Measurements from ENCODE around the gene ANP32A.

ANP32A gene

GRCh38 chr15:68783226-68784058 is 37.3 kb downstream of the ANP32A start:
- peak in 2 of 4 experiments; percentile 14 to 33 for DNase-seq (ENCODE audit: low read depth in 4 of 4, low spot score in 1 of 4)

GRCh38 chr15:68782589-68783161 is 38.0 kb downstream of the ANP32A start:
- DNase-seq (ENCODE audit: low read depth in 4 of 4, low spot score in 1 of 4) = no peak

GRCh38 chr15:68781766-68782588 is 38.7 kb downstream of the ANP32A start:
- DNase-seq (ENCODE audit: low read depth in 4 of 4, low spot score in 1 of 4) = no peak

GRCh38 chr15:68781217-68781616 is 39.5 kb downstream of the ANP32A start:
- no peak for DNase-seq (ENCODE audit: low read depth in 4 of 4, low spot score in 1 of 4)

- no peak for DNase-seq (ENCODE audit: low read depth in 4 of 4, low spot score in 1 of 4)
Observed at GRCh38 chr15:68778876-68779275, 41.8 kb downstream of the ANP32A start.

- no peak for DNase-seq (ENCODE audit: low read depth in 4 of 4, low spot score in 1 of 4)
Observed at GRCh38 chr15:68776477-68777270, 44.0 kb downstream of the ANP32A start.

GRCh38 chr15:68775671-68776476 is 44.8 kb downstream of the ANP32A start:
- no peak for DNase-seq (ENCODE audit: low read depth in 4 of 4, low spot score in 1 of 4)

GRCh38 chr15:68775236-68775577 is 45.5 kb downstream of the ANP32A start:
- no peak for DNase-seq (ENCODE audit: low read depth in 4 of 4, low spot score in 1 of 4)

- DNase-seq (ENCODE audit: low read depth in 4 of 4, low spot score in 1 of 4) = no peak
Observed at GRCh38 chr15:68774521-68775235, 46.0 kb downstream of the ANP32A start.

GRCh38 chr15:68774120-68774519 is 46.6 kb downstream of the ANP32A start:
- DNase-seq (ENCODE audit: low read depth in 4 of 4, low spot score in 1 of 4) = no peak

GRCh38 chr15:68773036-68773435 is 47.7 kb downstream of the ANP32A start:
- DNase-seq (ENCODE audit: low read depth in 4 of 4, low spot score in 1 of 4) = no peak

- DNase-seq (ENCODE audit: low read depth in 4 of 4, low spot score in 1 of 4) = no peak
Observed at GRCh38 chr15:68770216-68770615, 50.5 kb downstream of the ANP32A start.

GRCh38 chr15:68769702-68770101 is 51.0 kb downstream of the ANP32A start:
- DNase-seq (ENCODE audit: low read depth in 4 of 4, low spot score in 1 of 4) = no peak

GRCh38 chr15:68768321-68768720 is 52.4 kb downstream of the ANP32A start:
- no peak for DNase-seq (ENCODE audit: low read depth in 4 of 4, low spot score in 1 of 4)

GRCh38 chr15:68767833-68768232 is 52.9 kb downstream of the ANP32A start:
- no peak for DNase-seq (ENCODE audit: low read depth in 4 of 4, low spot score in 1 of 4)

- DNase-seq (ENCODE audit: low read depth in 4 of 4, low spot score in 1 of 4) = no peak
Observed at GRCh38 chr15:68765602-68766368, 54.9 kb downstream of the ANP32A start.

- no peak for DNase-seq (ENCODE audit: low read depth in 4 of 4, low spot score in 1 of 4)
Observed at GRCh38 chr15:68764090-68764489, 56.6 kb downstream of the ANP32A start.

- no peak for DNase-seq (ENCODE audit: low read depth in 4 of 4, low spot score in 1 of 4)
Observed at GRCh38 chr15:68763063-68763462, 57.6 kb downstream of the ANP32A start.

All from stimulated activated CD4-positive, alpha-beta T cell treated with anti-CD3 and anti-CD28 coated beads, Interleukin-1b, Interleukin-23, amount 100 ng/mL, for 24 hours (primary cell).